ENCODE data around the gene FOXN3.
"Not testable (repeated sequence)": the region's sequence is repeated elsewhere in the genome, so short reads cannot be mapped to it uniquely, and the experiment has no call there.

The FOXN3 gene

DNA sequence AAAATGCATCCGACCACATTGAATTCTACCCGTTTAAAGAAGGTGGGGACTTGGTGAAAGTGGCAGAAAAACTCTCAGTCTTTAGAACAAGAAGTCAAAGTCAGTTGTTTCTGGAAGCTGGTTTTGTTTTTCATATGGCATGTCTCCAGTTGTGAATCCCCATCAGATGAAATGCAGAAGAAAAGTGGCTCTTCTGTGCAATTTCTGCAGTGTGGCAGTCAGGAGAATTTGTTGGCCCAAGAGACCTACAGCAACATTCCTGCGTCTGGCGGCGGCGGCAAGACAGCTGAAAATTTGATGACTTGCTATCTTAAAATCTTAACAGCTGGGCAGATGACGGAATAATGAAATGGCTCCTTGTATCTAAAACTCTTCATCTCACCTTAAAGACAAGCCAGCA is 201.5 kb downstream of the FOXN3 start:
- no peak for DNase-seq

DNA sequence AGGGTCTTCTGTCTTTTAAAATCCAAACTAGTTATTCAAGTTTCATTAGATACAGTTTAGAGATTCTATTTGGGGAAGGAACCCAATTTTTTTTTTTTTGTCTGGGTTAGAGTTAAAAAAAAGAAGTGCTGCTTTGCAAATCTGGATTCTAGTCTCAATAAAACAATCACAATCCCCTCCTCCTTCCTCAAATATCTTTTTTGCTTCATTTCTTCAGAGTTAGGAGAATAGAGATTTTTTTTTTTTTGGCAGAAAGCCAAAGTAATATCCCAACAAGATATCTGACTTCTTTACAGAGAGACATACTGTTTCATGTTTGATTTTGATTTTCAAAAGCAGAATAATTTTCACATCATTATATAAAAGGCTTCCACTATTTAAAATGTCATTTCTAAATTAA is 201.9 kb downstream of the FOXN3 start:
- no peak for DNase-seq

DNA sequence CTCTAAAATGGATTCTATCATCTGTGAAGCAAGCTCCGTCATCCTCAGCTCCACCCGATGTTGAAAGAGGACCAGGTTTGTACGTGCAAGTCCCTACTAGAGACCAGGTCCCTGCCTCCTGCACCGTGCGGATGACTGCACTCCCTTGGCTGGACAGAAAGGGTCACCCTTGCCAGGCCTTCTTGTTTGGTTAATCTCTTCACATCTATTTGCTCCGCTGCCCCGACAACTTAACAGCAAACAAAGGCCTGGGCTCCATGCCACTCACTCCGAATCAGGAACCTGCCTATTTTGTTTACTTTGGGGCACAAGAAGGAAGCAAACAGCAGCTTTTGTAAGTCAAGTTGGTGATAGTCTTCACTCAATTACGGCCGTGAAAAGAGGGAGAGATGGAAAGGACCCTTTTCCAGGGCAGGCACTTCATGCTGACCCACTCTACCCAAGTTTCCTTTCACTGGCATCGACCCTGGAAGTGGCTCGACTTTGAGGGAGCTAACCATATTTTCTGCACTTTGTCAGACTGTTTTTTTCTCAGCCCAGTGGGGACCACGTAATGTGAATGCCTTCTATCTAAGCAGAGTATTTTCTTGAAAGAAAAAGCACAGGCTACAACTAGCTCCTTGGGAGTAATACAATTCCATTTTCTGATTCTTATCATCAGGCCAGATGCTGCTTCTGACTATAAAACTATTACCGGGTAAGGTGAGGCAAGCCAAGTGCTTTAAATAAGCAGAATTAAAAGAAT is 202.6 kb downstream of the FOXN3 start:
- DNase-seq: no peak

DNA sequence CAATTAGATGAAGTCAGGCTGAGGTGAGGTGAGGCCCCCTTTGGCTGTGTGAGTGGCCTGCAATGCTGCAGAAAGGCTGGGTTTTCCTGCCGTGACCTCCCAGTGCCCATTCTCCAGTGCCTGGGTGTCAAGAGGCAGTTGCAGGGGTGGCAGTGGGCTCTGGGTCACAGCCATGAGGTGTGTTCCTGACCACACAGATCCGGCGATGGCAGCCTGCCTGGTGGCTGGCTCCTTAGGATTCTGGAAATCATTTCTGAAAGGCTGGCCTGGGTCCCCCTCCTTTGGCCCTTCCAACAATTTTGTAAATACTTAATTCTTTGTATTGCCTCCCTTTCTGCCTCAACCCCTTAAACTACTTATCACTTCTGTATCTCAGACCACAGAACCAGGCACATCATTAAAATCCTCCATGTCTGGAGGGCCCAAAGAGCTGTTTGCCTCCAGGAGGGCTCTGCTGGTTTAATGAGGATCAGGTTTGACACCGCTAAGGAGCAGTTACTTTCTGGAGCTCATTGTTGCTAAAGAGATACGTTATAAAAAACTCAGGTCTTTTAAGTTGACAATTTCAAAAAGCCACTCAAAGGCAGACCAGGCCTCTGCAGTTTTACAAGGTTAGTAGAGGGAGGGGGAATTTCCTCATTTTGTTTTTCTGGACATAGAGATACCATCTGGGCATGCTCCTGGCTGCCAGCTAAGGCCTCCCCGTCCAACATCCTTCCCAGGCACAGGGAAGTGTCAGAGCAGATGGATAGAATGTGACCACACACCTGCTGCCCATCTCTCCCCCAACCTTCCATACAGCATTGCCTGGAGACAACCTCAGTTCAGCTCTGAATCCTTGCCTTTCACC is 204.4 kb downstream of the FOXN3 start:
- peak; percentile 39 to 85 for DNase-seq

DNA sequence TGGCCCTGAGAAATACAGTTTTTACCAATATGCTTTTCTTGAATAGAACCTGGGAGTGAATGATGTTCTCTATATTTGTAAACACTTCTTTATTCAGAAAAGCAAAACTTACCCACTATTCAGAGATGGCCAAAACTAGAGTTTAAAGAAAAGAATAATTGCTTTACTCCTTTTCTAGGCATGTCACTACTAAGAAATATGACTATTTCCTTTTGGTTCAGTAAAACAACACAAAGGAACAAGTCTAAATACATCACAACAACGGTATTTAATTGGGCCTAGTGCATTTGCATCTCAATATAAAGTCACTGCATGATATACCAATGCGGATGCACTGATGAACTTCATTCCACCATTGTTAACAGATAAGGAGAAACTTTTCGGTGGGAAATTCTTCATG is 207.5 kb downstream of the FOXN3 start:
- DNase-seq: no peak

DNA sequence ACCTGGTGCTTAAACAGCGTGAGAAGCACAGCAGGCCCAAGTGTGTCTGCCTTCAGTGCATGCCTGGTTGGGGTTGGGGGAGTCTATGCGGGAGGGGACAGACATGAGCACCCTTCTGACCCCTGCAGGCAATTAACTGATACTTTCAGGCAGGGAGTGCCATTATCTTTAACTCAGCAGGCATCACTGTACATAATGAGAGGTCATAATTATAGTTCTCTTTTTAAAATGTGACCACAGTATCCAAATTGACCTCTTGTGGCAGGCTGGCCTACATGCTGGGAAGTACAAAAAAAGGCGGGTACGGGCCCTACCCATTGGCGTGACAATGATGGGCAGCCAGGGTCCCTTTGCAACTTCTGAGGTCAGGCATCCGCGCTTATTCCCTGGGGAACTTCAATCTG is 209.1 kb downstream of the FOXN3 start:
- DNase-seq: no peak

DNA sequence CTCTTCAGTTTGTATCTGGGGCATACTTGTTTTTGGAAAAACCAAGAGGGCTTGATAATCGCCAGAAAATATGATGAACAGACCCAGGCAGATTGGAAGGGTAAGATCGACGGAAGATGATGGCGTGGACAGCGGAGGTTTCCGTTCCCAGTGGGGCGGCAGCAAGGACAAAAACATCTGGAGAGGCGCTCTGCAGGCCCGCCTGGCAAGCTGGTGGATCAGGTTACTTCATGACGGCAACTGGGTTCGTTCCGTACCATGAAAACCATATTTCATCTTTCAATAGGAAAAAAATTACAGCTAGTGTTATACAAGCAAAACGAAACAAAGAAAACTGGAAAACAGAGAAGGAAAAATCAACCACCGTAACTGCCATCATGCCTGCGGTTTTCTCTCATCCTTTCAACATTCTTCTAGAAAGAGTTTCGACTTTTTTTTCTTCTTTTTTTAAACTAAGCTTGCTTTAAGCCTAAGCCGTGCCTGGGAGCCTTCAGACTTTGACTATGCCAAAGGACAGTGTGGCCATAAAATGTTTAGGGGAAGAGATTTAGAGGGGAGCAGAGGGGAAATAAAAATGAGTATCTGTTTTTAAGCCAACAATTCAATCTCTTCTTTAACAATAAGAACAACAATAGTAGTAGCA is 210.5 kb downstream of the FOXN3 start:
- no peak for DNase-seq

DNA sequence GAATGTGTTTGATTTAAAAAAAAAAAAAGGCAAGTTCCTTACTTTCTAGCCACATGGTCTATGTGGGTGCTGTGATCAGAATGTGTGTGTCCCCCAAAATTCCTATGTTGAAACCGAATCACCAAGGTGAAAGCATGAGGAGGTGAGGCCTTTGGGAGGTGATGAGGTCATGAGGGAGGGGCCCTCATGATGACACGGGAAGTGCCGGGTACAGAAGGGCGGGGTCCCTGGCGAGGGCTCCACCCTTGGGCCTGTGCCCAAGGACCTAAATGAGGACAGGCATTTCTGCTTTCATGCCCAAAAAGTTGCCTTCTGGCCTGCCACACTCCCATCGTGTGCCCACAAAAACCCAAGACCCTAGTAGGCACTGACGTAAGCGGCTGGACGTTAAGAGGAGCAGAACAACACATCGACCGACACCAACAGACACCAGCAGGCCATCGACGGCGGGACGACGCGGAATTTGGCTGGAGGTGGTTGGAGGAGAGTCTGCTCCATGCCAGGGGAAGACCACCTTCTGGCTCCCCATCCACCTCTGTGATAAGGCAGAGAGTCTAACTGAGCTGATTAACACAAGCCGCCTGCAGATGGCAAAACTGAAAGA is 211.8 kb downstream of the FOXN3 start:
- DNase-seq: no peak

DNA sequence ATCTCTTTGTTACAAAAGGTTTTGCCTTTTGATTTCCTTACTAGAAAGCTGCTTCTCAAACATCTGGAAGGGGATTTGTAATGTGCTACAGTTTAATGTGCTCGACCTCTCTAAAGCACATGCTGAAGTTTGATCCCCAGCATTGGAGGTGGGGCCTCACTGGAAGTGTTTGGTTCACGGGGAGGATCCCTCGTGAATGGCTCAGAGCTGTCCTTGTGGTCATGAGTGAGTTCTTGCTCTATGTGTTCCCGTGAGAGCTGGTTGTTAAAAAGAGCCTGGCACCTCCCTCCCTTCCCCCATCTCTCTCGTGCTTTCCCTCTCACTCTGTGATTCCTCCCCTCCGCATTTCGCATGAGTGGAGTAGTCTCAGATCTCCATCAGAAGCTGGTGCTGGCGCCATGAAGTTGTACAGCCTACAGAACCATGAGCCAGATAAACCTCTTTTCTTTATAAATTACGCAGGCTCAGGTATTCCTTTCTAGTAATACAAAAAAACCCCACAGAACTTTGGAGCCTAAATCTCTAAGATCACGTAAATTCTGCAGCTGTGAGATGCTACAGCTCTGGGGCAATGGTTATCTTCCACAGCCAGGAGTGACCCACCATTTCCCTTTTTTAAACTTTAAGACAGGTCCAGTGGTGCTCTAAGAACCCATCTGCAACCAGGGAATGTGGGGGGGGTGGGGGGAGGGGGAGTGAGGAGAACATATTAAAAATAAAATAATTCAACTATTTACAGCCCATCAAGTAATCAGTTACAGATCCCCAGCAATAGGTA is 214.4 kb downstream of the FOXN3 start:
- no peak for DNase-seq

DNA sequence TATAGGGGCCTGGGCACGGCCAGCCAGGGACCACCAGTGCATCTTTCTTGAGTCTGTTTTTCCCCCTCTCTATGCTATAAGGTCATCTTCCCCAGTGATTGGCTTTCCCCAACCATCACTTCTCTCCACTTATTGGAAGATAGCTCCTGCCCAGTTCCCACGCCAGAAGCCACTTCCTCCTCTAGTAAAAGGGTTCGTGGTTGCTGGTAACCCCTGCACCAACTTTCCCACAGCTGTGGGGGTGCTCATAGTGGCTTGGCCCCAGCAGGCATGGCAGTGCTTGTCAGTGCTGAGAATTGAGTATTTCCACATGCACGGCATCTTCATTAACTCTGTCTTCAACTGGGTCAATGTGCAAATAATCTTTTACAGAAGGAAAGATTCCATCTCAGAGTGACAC is 215.4 kb downstream of the FOXN3 start:
- no peak for DNase-seq

DNA sequence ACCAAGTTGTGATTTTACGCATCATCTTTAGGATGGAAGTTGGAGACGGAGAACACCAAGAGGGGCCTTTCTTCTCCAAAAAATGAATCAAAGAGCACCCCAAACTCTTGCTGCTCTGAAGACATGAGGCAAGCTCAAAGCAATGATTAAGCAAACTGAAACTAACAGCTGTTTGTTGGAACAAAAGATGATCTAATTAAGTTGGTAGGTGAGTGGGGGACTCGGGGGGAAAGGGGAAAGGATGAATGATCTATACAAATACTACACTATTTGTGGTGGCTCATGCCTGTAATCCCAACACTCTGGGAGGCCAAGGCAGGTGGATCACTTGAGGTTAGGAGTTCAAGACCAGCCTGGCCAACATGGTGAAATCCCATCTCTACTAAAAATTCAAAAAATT is 217.7 kb downstream of the FOXN3 start:
- DNase-seq: not testable (repeated sequence)

DNA sequence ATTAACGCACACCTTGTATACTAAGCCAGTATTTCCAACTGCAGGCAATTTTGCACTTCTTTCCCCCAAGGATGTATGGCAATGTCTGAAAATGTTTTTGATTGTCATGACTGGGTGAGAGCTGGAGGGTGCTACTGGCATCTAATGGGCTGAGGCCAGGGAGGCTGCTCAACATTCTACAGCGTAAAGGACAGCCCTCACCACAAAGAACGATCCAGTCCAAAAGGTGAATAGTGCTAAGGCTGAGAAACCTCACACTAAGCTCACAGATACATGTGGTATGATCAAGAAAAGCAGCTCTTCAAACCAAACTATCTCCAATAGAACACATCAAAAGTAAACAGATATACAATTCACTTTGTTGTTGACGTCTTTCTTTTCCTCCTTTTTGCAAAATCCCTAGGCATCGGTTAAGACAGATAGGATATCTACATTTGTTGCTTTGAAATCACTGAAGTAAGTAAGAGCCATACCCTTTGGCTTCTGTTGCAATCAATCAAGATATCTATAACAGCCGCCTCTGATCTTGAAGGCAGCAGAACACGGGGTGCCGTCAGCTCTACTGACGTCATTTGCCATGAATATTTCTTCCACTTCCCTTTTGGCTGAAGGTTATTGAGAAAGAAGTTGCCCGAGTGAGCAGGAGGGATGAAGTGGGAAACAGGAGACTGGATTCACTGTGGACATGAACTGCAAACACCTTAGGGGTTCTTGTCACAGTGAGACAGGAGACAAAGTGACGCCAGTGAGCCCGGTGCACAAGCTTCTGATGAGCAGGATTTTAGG is 218.3 kb downstream of the FOXN3 start:
- no peak for DNase-seq

DNA sequence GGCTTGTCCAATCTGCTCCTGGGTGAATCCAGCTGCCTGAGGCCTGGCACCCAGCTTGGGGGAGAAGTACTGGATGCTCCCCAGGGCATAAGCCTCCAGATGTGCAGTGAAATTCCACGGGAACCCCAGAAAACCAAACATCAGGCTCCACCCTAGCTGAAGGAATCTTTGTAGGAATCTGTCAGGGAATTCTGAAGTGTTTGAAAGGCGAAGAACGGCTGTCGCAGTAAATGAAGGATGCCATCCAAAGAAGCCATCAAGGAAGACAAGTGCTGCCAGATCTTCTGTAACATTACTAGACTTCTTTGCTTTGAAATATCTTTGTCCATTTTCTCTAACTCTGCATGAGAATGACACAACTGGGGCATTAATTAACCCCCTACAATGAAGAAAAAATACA is 219.4 kb downstream of the FOXN3 start:
- no peak for DNase-seq

DNA sequence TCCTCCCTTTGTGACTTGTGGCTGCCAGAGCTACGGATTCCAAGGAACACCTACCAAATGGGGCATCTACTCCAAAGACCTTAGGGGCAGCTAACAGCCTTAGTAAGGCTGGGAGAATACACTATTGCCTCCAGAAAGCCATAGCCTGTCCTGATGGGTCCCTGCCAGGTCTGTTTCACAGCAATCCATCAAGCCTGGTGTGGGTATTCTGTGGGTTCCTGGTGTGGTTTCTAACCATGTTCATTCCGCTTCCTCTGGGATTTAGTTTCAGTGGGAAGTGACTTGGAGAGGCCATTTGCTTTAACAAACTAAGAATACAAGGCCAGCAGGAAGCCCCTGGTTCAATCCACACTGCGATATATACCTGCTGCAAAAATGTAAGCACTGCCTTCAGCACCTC is 220.5 kb downstream of the FOXN3 start:
- no peak for DNase-seq

DNA sequence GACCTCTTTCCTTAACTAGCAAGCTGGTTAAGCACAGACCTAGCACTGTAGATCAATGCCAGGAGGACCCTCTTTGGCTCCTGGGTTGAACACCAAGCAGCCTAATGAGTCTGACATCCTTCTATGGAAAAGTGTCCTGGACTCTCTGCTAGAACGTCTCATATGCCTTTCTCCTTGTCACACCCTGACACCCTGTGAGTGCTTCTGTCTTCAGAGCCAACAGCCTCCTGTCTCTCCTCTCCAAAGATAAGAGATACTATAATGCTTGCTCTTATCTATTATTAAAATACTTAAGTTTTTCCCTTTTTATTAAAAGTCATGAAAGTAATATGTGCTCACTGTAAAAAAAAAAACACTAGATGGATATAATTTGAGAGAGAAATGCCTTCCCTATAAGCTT is 222.7 kb downstream of the FOXN3 start:
- DNase-seq: no peak

DNA sequence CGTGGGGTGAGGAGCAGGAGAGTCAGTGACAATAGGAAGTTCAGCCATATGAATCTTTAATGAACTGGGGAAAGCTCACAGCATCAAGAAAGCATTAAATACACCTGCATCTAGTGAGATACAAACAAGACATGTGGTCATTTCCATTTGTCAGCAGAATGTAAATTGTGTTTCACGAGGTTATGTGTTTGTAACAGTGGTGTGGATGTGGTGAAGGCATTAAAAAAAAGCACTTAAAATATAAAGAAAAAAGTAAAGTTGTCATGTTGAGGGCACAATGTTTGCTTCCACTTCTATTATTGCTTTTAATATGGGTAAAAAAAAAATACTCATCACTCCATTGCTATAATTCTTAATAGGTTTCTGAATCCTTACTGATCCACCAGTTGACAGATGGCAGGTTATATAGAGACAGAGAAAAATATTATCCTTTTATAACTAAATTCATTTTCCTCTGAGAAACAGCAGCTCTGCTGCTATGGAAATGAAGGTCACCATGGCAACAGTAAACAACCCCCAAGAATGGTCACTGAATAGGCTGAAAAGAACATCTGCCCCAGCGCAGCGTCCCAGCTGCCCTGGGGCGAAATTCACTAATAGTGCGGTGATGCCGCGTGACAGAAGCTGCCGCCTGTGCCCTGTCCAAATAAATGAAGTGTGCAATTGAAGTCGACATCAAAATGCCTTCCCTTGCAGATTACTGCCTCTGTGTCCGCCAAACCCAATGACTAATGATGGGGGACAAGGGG is 226.1 kb downstream of the FOXN3 start:
- peak; percentile 96 to 99 for DNase-seq

DNA sequence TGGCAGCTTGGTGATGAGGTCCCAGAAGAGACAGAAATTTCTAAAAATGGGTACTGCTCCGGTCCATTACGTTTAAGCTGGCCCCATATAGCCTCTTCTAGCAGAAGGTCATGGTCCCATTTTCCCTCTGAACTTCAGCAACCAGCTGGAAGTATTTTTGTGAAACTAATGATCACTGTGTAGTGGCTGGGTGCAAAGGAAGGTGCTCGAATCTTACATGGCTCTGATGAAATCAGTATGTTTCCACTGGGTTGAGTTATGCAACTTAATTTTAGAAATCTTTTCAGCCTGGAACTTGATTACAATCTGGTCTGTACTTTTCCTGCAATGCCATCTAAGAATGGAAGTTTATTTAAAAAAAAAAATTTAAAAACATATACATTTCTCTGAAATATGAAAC is 228.5 kb downstream of the FOXN3 start:
- DNase-seq: no peak

DNA sequence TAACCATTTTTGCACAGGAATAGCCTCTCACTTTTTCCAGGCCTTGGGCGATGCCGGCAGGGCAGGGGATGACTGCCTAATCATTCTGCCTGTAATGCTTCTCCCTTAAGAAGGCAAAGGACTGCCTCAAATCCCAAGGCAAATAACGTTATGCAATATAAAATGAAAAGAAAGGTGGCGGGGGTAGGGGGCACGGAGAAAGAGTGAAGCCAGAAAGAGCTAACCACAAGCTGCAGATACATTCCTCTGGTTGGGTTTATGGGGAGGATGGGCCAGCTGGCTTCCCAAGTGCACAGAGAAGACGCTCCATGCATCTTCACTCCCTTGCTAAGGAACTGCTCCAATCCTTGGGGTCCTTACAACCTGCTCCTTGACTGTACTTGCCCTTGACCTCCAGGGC is 229.5 kb downstream of the FOXN3 start:
- DNase-seq: no peak

DNA sequence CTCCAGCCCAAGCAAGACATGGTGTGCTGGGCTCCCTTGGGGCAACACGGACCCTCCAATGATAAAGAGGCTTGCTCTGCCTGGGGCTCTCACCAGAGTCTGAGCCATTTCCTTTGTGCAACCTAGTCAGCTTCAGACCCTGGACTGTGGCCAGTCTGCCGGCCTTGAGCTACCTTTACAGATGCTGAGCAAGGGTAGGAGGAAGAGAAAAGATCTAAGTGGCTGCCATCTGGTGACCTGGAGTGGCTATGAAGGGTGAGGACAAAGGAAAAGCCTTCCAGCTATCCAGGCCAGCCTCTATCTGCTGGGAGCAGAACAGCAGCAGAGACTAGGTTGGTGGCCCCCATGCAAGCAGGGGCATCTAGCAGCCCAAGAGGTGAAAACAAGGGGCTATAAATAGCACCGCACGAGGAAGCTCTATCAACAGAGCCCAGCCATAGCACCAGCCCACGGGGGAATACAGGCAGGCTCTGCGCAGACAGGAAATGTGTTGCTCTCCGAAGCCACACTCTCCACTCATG is 230.1 kb downstream of the FOXN3 start:
- peak; percentile 68 to 94 for DNase-seq

DNA sequence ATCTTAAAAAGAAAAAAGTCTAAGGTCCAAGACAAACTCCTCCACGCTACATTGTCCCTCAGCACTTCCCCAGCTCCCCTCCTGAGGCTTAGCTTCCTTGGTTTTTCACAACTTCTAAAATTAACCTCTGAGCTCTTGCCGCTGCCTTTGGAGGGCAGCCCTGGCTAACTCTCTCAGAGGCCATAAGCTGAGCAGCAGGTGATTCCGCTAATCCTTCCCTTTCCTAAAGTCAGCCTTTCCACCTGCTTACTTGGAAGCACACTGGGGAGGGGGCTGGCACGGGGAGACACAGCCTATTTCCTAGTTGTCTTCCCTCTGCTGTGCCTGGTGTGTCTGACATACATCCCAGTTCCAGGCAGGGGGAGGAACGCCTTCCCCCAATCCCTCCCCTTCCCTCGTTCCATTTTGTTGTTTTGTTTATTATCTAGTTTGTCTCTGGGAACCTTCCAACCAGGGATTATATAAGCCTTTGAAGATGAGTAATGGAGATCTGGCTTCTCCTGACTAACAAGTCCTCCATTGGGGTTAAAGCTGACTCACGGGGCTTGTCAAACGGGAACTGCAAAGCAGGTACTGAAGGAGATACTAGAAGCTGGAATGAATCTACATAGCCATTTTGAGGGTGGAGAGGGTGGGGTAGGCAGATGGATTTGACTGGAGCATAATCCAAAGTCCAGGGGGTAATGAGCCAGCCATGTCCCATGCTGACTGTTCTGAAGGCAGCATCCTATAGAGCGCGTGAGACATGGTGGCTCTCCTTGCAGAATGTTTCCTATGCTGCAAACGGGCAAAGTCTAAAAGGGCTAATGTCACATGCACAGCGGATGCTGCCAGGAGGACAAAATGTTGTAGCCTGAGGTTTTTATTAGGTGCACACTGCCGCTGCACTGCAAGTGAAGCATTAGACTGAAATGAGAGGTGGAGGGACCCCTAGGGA is 230.8 kb downstream of the FOXN3 start:
- DNase-seq: peak; percentile 90 to 98

Measured in NCI-H524 (cell line).